VCaP (cell line): ENCODE measurements around the gene SCGB1C2.

ENCODE experiments used
- H3K27ac ChIP-seq: fragments of 450-650 bp; 2 replicates; pipeline ENCODE4 v1.5.1; 2017
- CTCF ChIP-seq: fragments of 450-650 bp; conservative IDR thresholded peaks from 2 replicates; pipeline ENCODE4 v1.5.1; 2017; ENCODE audit warnings: mild to moderate bottlenecking, moderate library complexity

The SCGB1C2 gene

GRCh38 chr17:148757-149156 is 11.4 kb downstream of the SCGB1C2 start:
- TF ChIP-seq CTCF: no peak
- no peak overlapping the region for H3K27ac ChIP-seq

GRCh38 chr17:149231-149630 is 11.9 kb downstream of the SCGB1C2 start:
- TF ChIP-seq CTCF: no peak
- H3K27ac ChIP-seq: no peak overlapping the region

GRCh38 chr17:149897-150584 is 12.7 kb downstream of the SCGB1C2 start:
- no peak for TF ChIP-seq CTCF
- H3K27ac ChIP-seq: no peak overlapping the region

GRCh38 chr17:151004-151403 is 13.6 kb downstream of the SCGB1C2 start:
- H3K27ac ChIP-seq: no peak overlapping the region
- TF ChIP-seq CTCF: no peak

- no peak for TF ChIP-seq CTCF
- no peak overlapping the region for H3K27ac ChIP-seq
Observed at GRCh38 chr17:151886-152859, 14.8 kb downstream of the SCGB1C2 start.

GRCh38 chr17:152860-153420 is 15.6 kb downstream of the SCGB1C2 start:
- no peak for TF ChIP-seq CTCF
- no peak overlapping the region for H3K27ac ChIP-seq

- no peak for TF ChIP-seq CTCF
Observed at GRCh38 chr17:153851-154250, 16.5 kb downstream of the SCGB1C2 start.

More at GRCh38 chr17:153851-154250, 16.5 kb downstream of the SCGB1C2 start:
- no peak overlapping the region for H3K27ac ChIP-seq
